Naive thymus-derived CD4-positive, alpha-beta T cell (primary cell): ENCODE measurements around the gene RPS15A. TPM values are rescaled to one million over a fixed set of nuclear protein-coding genes. Genes with fewer than 3 reads are reported as not detected.

Experiments
- ATAC-seq: fragments of 150-1000 bp; cut with Tn5 transposase; 2 replicates; pipeline ENCODE4 v1.10.0; 2021; ENCODE audit warnings: mild to moderate bottlenecking, moderate library complexity
- CTCF ChIA-PET: fragments of 350-600 bp; sonication (Branson Sonifier 250); formaldehyde crosslinking; loops from one replicate; lab custom pipeline; 2021; ENCODE audit warnings: antibody characterized with exemption; lab: Charles Lee
- POLR2A ChIA-PET: fragments of 350-600 bp; sonication (Branson Sonifier 250); formaldehyde crosslinking; loops from one replicate; lab custom pipeline; 2021; ENCODE audit warnings: antibody characterized with exemption, inconsistent platforms; lab: Charles Lee
- DNase-seq, 9 donors: peaks; one replicate each; pipeline versions ENCODE4 v3.0.0 to v3.0.0-alpha.2; 2020 to 2022; ENCODE audit warnings: mixed read lengths in 1 of 9
- H3K27ac ChIP-seq: one replicate; pipeline ENCODE4 v1.7.0; 2013; ENCODE audit warnings: mild to moderate bottlenecking, low read depth, low read length, moderate library complexity
- H3K27me3 ChIP-seq, 2 donors: one replicate each; pipeline ENCODE4 v1.7.0; 2013; ENCODE audit warnings: low read length in 2 of 2, mild to moderate bottlenecking in 2 of 2, moderate library complexity in 2 of 2; ENCODE audit not compliant: control insufficient read depth in 2 of 2, insufficient read depth in 2 of 2
- H3K36me3 ChIP-seq, 3 experiments: 1 replicate in 2 of 3; 2 replicates in 1 of 3; pipeline ENCODE4 v1.7.0; 2013; ENCODE audit warnings: low read length in 3 of 3, mild to moderate bottlenecking in 3 of 3, moderate library complexity in 1 of 3; ENCODE audit not compliant: insufficient read depth in 3 of 3, control insufficient read depth in 2 of 3
- H3K4me1 ChIP-seq, 2 donors: one replicate each; pipeline ENCODE4 v1.7.0; 2013; ENCODE audit warnings: low read length in 2 of 2, mild to moderate bottlenecking in 2 of 2, moderate library complexity in 1 of 2; ENCODE audit not compliant: control insufficient read depth in 2 of 2, insufficient read depth in 2 of 2
- H3K4me3 ChIP-seq: 2 replicates; pipeline ENCODE4 v1.7.0; 2013; ENCODE audit warnings: mild to moderate bottlenecking, low read length
- H3K9me3 ChIP-seq, 3 experiments: 1 replicate in 2 of 3; 2 replicates in 1 of 3; pipeline ENCODE4 v1.7.0; 2013; ENCODE audit warnings: low read length in 3 of 3; ENCODE audit not compliant: control insufficient read depth in 2 of 3
- H3K27ac Mint-ChIP-seq, 9 donors: one replicate each; pipeline ENCODE4 v1.8.0; 2020 to 2022; ENCODE audit warnings: mixed read lengths in 9 of 9, mild to moderate bottlenecking in 8 of 9, moderate library complexity in 5 of 9, inconsistent platforms in 2 of 9
- H3K27me3 Mint-ChIP-seq, 5 donors: one replicate each; pipeline ENCODE4 v1.8.0; 2021 to 2022; ENCODE audit warnings: mixed read lengths in 5 of 5, mild to moderate bottlenecking in 1 of 5
- H3K36me3 Mint-ChIP-seq, 5 donors: one replicate each; pipeline ENCODE4 v1.8.0; 2020 to 2022; ENCODE audit warnings: mixed read lengths in 5 of 5, mild to moderate bottlenecking in 3 of 5, inconsistent platforms in 1 of 5
- H3K4me1 Mint-ChIP-seq, 7 donors: one replicate each; pipeline ENCODE4 v1.8.0; 2020 to 2022; ENCODE audit warnings: mixed read lengths in 7 of 7, mild to moderate bottlenecking in 3 of 7, inconsistent platforms in 1 of 7
- H3K4me3 Mint-ChIP-seq, 10 donors: one replicate each; pipeline ENCODE4 v1.8.0; 2020 to 2022; ENCODE audit warnings: mild to moderate bottlenecking in 10 of 10, mixed read lengths in 10 of 10, moderate library complexity in 6 of 10, inconsistent platforms in 2 of 10
- H3K9me3 Mint-ChIP-seq, 11 donors: one replicate each; pipeline ENCODE4 v1.8.0; 2020 to 2022; ENCODE audit warnings: mixed read lengths in 11 of 11, mild to moderate bottlenecking in 4 of 11, inconsistent platforms in 1 of 11, moderate library complexity in 1 of 11
- intact Hi-C, 2 donors: fragments of 100-400 bp; cut with micrococcal nuclease; formaldehyde crosslinking; loops; one replicate each; pipeline ENCODE4 v1.15.1; 2023
- polyA plus RNA-seq, 2 donors: library from polyadenylated mRNA; unstranded; fragments of 300-500 nt; fragmentation: Illumina TruSeq; gene quantifications; one replicate each; pipeline ENCODE4 v1.2.3, GENCODE V29; 2021
- total RNA-seq, 6 experiments: library from RNA in 5 of 6; stranded (reverse) in 5 of 6; gene quantifications; 1 replicate in 5 of 6; 2 replicates in 1 of 6; pipeline ENCODE4 v1.2.3 and lab custom pipeline; 2021 to 2026

The RPS15A gene
- total and polyA plus RNA-seq, 7 experiments from 2014 or later = 2,060 to 5,300 (median 3,844) TPM

DNA sequence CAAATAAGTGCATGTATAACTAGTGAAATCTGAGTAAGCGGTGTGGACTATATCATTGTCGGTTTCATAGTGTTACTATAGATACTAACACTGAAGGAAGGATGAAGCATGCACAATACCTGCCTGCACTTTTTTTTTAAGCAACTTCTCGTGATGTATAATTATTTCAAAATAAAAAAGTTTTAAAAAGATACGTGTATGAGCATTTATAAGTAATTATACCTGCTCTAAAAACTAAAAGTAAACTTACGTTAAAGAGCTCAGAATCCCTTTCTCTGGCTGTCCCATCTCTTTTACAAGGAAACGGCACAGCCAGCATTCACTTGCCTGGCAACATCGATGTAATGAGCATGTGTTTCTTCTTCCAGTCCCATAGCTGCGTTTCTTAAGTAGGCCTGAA lies 42.5 kb upstream of the RPS15A start:
- ATAC-seq (no peak), DNase-seq (no peak)
- Mint-ChIP-seq H3K4me3 (no peak overlapping the region), H3K9me3 (no peaks in the 10 kb centered on the region), H3K4me1 (peaks cover 0 to 11% (median 0%) of the 10 kb centered on the region in 7 donors), H3K27ac (no peak overlapping the region), H3K27me3 (no peaks in the 10 kb centered on the region), H3K36me3 (peaks cover 23 to 66% (median 41%) of the 10 kb centered on the region in 5 donors)
- CTCF ChIA-PET = no interaction called here
- intact Hi-C loops = no loop called here
- H3K4me3 ChIP-seq = no peak overlapping the region
- H3K27me3 ChIP-seq = no peaks in the 10 kb centered on the region
- H3K9me3 ChIP-seq = no peaks in the 10 kb centered on the region
- H3K4me1 ChIP-seq = no peaks in the 10 kb centered on the region
- POLR2A ChIA-PET = interaction anchor here (1.5 to 2.0 kb wide), 2 partner anchors 29 to 31 kb away, joined by 3 to 6 read pairs; partner anchors contain the start of gene ARL6IP1
- no peak overlapping the region for H3K27ac ChIP-seq
- peaks cover 34 to 92% (median 68%) of the 10 kb centered on the region in 3 experiments for H3K36me3 ChIP-seq

DNA sequence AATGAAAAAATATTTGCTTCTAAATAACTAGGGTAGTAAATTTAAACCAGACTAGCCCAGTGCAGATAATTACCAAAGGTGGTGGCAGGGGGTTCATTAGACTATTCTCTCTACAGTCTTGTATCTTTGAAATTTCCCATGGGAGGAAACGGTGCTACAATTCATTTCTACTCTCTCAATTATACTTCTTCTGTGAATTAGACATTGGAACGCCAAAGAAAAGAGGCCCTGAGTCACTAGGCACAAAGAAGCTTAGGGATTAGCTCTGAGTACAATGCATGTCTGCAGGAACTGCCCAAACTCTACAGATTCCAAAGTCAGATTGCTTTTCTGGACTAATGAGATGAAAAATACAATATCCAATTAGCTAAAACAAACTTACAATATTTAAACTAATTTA lies 41.9 kb upstream of the RPS15A start:
- peaks cover 19 to 61% (median 37%) of the 10 kb centered on the region in 5 donors for H3K36me3 Mint-ChIP-seq
- Histone ChIP-seq H3K9me3 (no peaks in the 10 kb centered on the region), H3K27me3 (no peaks in the 10 kb centered on the region), H3K27ac (no peak overlapping the region), H3K36me3 (peaks cover 32 to 86% (median 62%) of the 10 kb centered on the region in 3 experiments), H3K4me3 (no peak overlapping the region), H3K4me1 (no peaks in the 10 kb centered on the region)
- intact Hi-C loops = no loop called here
- H3K4me1 Mint-ChIP-seq = peaks cover 0 to 6% (median 0%) of the 10 kb centered on the region in 7 donors
- POLR2A ChIA-PET = interaction anchor here (2.0 kb wide), 1 partner anchor 30 kb away, joined by 6 read pairs; the partner anchor contains the start of gene ARL6IP1
- H3K27me3 Mint-ChIP-seq = no peaks in the 10 kb centered on the region
- no peak overlapping the region for H3K4me3 Mint-ChIP-seq
- no peaks in the 10 kb centered on the region for H3K9me3 Mint-ChIP-seq
- H3K27ac Mint-ChIP-seq = no peak overlapping the region
- CTCF ChIA-PET = interaction anchor here (0.9 kb wide), 1 partner anchor 31 kb away, joined by 3 read pairs; the partner anchor contains the start of gene ARL6IP1
- DNase-seq (no peak), ATAC-seq (no peak)

DNA sequence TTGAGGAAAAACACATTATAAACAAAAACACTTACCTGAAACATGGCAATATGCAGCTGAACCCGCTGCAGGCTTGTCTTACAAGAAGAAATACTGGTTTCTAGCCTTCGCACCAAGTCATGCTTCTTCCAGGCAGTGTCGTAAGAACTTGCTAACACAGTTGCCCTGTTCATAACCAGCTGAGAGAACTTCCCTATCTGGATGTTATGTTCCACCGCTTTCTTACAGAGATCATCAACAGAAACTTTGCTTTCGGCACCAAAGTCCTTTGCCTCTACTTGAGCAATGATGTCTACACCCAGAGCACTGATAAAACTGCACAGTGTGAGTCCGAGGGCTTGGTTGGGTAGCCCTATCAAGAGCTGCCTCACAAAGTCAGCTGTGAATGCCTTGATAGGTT lies 39.1 kb upstream of the RPS15A start:
- Mint-ChIP-seq H3K4me1 (no peaks in the 10 kb centered on the region), H3K9me3 (no peaks in the 10 kb centered on the region), H3K27ac (peak overlapping the region in 1 of 9 donors; percentile 19), H3K36me3 (peaks cover 13 to 44% (median 23%) of the 10 kb centered on the region in 5 donors), H3K27me3 (no peaks in the 10 kb centered on the region), H3K4me3 (no peak overlapping the region)
- intact Hi-C loops = no loop called here
- Histone ChIP-seq H3K4me1 (no peaks in the 10 kb centered on the region), H3K36me3 (peaks cover 21 to 58% (median 38%) of the 10 kb centered on the region in 3 experiments), H3K27ac (no peak overlapping the region), H3K4me3 (no peak overlapping the region), H3K9me3 (no peaks in the 10 kb centered on the region), H3K27me3 (no peaks in the 10 kb centered on the region)
- POLR2A ChIA-PET = no interaction called here
- no peak for ATAC-seq
- DNase-seq = no peak
- CTCF ChIA-PET = interaction anchor here (1.5 to 2.2 kb wide), 2 partner anchors 10 to 13 kb away, joined by 4 read pairs; no protein-coding TSS in a partner anchor

DNA sequence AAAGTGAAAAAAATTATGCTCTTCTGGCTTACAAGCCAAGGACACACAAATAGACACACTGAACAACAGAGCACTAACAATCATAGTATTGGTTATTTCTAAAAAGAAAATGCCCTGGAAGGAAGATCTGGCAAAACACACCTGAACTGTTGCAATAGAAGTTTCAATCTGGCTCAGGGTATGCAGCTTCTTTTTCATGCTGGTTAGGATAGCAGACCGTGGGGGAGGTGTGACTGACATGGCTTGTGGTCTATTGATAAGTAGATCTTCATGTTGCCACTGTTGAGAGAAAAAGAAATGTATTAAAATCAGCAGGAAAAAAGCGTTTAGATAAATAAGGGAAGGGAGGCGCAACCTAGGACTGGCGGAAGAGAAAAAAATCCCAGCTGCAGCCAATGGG lies 37.8 kb upstream of the RPS15A start:
- Histone ChIP-seq H3K27ac (no peak overlapping the region), H3K9me3 (no peaks in the 10 kb centered on the region), H3K36me3 (peaks cover 13 to 46% (median 31%) of the 10 kb centered on the region in 3 experiments), H3K4me3 (no peak overlapping the region), H3K27me3 (no peaks in the 10 kb centered on the region), H3K4me1 (no peaks in the 10 kb centered on the region)
- DNase-seq (no peak), ATAC-seq (no peak)
- Mint-ChIP-seq H3K4me3 (no peak overlapping the region), H3K27me3 (no peaks in the 10 kb centered on the region), H3K9me3 (no peaks in the 10 kb centered on the region), H3K27ac (peak overlapping the region in 5 of 9 donors; percentile 7 to 43 (median 26)), H3K36me3 (peaks cover 8 to 35% (median 18%) of the 10 kb centered on the region in 5 donors), H3K4me1 (no peaks in the 10 kb centered on the region)
- intact Hi-C loops = no loop called here
- CTCF ChIA-PET = interaction anchor here (2.2 kb wide), 1 partner anchor 12 kb away, joined by 4 read pairs; no protein-coding TSS in a partner anchor
- POLR2A ChIA-PET = interaction anchor here (0.8 kb wide), 1 partner anchor 25 kb away, joined by 3 read pairs; no protein-coding TSS in a partner anchor

DNA sequence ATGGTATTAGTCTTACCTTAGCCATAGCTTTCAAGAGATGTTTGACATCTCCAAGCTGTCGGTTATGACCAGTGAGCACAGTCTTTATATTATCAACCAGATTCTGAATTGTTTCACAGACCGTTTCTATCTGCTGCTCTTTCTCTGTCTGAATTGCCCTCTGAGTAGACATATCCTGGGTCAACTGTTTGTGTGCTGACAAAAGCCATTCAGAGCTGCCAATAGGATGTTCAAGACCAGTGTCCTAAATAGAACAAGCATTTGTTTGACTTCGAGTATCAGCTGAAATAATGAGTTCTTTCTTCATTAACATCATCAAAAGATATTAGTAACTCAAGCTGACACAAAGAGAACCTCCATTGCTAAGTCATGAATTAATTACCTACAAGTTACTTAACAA lies 26.2 kb upstream of the RPS15A start:
- Histone ChIP-seq H3K36me3 (peaks cover 16 to 61% (median 28%) of the 10 kb centered on the region in 3 experiments), H3K4me3 (no peak overlapping the region), H3K9me3 (no peaks in the 10 kb centered on the region), H3K4me1 (no peaks in the 10 kb centered on the region), H3K27ac (no peak overlapping the region), H3K27me3 (no peaks in the 10 kb centered on the region)
- peaks cover 0 to 2% (median 0%) of the 10 kb centered on the region in 11 donors for H3K9me3 Mint-ChIP-seq
- no peak for DNase-seq
- H3K4me3 Mint-ChIP-seq = no peak overlapping the region
- no peak for ATAC-seq
- no peaks in the 10 kb centered on the region for H3K27me3 Mint-ChIP-seq
- peaks cover 0 to 17% (median 14%) of the 10 kb centered on the region in 7 donors for H3K4me1 Mint-ChIP-seq
- no peak overlapping the region for H3K27ac Mint-ChIP-seq
- peaks cover 7 to 51% (median 36%) of the 10 kb centered on the region in 5 donors for H3K36me3 Mint-ChIP-seq
- ChIA-PET CTCF (interaction anchor here (1.3 kb wide), 1 partner anchor 13 kb away, joined by 4 read pairs; no protein-coding TSS in a partner anchor), POLR2A (interaction anchor here (4.0 kb wide), 1 partner anchor 13 kb away, joined by 22 read pairs; the partner anchor contains the start of gene ARL6IP1)
- intact Hi-C loops = no loop called here

DNA sequence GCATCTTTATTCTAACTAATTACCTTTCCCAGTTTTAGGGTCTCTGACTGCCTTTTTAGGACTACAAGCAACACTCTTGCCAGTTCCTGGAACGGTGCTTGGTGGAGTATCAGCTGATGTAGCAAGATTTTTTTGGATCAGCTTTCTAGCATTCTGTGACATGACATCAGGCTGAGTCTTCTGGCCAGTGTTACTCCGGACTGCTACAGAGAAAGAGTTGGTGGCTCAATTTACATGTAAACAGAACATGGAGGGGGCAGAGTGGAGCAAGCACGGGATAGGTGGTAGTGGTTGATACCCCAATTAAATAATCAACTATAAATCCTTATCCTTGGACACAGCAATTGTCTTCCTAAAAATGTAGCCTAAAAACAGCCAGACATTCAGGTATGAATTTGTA lies 21.8 kb upstream of the RPS15A start:
- DNase-seq = no peak
- Histone ChIP-seq H3K36me3 (peaks cover 37 to 67% (median 48%) of the 10 kb centered on the region in 3 experiments), H3K4me3 (no peak overlapping the region), H3K4me1 (no peaks in the 10 kb centered on the region), H3K27me3 (no peaks in the 10 kb centered on the region), H3K9me3 (no peaks in the 10 kb centered on the region), H3K27ac (no peak overlapping the region)
- Mint-ChIP-seq H3K27ac (peak overlapping the region in 2 of 9 donors; percentile 8 to 12), H3K36me3 (peaks cover 15 to 59% (median 47%) of the 10 kb centered on the region in 5 donors), H3K4me3 (no peak overlapping the region), H3K27me3 (no peaks in the 10 kb centered on the region), H3K9me3 (peaks cover 0 to 2% (median 0%) of the 10 kb centered on the region in 11 donors), H3K4me1 (peaks cover 0 to under 1% (median 0%) of the 10 kb centered on the region in 7 donors)
- no peak for ATAC-seq
- POLR2A ChIA-PET = no interaction called here
- intact Hi-C loops = no loop called here
- CTCF ChIA-PET = no interaction called here
